Tibial artery (tissue), 4 donors: ENCODE measurements around the gene SLC38A1.

Experiments
- DNase-seq, 2 donors: peaks; one replicate each; pipeline ENCODE4 v3.0.0-alpha.2; 2019
- H3K27ac ChIP-seq, 2 donors: fragments of 200-600 bp; sonication (generic) in 1 of 2; 1 replicate in 1 of 2; 2 replicates in 1 of 2; pipeline ENCODE4 v1.5.1; 2018 to 2019; ENCODE audit warnings: mild to moderate bottlenecking in 1 of 2
- H3K27me3 ChIP-seq, 2 donors: fragments of 200-600 bp; sonication (generic) in 1 of 2; one replicate each; pipeline versions ENCODE4 v1.5.1 to v1.6.0; 2016 to 2019
- H3K36me3 ChIP-seq, 3 donors: fragments of 200-600 bp; sonication (generic) in 2 of 3; one replicate each; pipeline ENCODE4 v1.5.1; 2016 to 2019; ENCODE audit warnings: mild to moderate bottlenecking in 2 of 3
- H3K4me1 ChIP-seq, 4 donors: fragments of 200-600 bp; sonication (generic) in 2 of 4; 1 replicate in 3 of 4; 2 replicates in 1 of 4; pipeline ENCODE4 v1.5.1; 2016 to 2019
- H3K4me3 ChIP-seq, 2 donors: fragments of 200-600 bp; sonication (generic) in 1 of 2; 1 replicate in 1 of 2; 2 replicates in 1 of 2; pipeline ENCODE4 v1.5.1; 2018 to 2019; ENCODE audit warnings: mild to moderate bottlenecking in 2 of 2
- H3K9me3 ChIP-seq, 3 donors: fragments of 200-600 bp; sonication (generic) in 1 of 3; one replicate each; pipeline ENCODE4 v1.5.1; 2016 to 2019
- CTCF ChIP-seq, 2 experiments: fragments of 200-600 bp in 1 of 2; fragments of 450-650 bp in 1 of 2; IDR thresholded peaks; one replicate each; pipeline ENCODE4 v1.5.1; 2017 to 2019; ENCODE audit warnings: antibody characterized with exemption in 2 of 2, mild to moderate bottlenecking in 1 of 2, moderate library complexity in 1 of 2
- intact Hi-C: fragments of 100-400 bp; cut with DNase I; formaldehyde crosslinking; loops from one replicate; pipeline ENCODE4 v1.15.0; 2023; ENCODE audit warnings: low total_unique reads

Gene SLC38A1

GRCh38 chr12:46268583-46269428, at the start of gene SLC38A1:
TSS of gene SLC38A1 (minus strand) at chr12:46269043. CDS start at chr12:46239800, 29,243 bp downstream.
- H3K9me3 ChIP-seq, result no peaks in the 10 kb centered on the region
- peak; percentile 86 to 95 for DNase-seq
- intact Hi-C loops, result loop anchor here (5.0 kb wide), 2 partner anchors 103 to 107 kb away; partner anchors contain the start of gene SLC38A2
- peak within 1 kb of the TSS; percentile 70 to 76 for H3K4me3 ChIP-seq
- H3K27ac ChIP-seq, result peak within 1 kb of the TSS; percentile 88 to 91
- no peaks in the 10 kb centered on the region for H3K36me3 ChIP-seq
- peaks cover 0 to 34% (median 14%) of the 10 kb centered on the region in 4 donors for H3K4me1 ChIP-seq
- H3K27me3 ChIP-seq, result no peaks in the 10 kb centered on the region
- TF ChIP-seq CTCF (IDR thresholded peaks at IDR 0.05), result no peak

DNA sequence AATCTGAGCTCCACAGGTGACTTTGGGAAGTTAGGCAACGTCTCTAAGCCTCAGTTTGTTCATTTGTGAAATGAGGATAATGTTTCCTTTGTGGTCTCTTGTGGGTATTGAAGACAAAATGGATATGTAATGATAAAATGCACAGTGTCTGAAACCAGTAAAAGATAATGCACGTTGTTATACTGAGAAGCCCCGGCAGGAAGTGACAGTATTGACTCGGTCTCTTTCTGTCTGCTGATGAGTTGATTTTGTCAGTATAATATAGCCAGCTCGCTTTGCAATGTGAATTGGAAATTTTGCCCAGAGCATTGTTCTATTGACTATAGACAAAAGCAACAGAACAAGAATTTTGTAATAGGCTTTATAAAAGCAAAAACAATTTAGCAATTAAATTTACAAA, 49.2 kb upstream of the SLC38A1 start:
- H3K4me1 ChIP-seq, result no peaks in the 10 kb centered on the region
- H3K27ac ChIP-seq, result no peak overlapping the region
- no peak for TF ChIP-seq CTCF (IDR thresholded peaks at IDR 0.05)

DNA sequence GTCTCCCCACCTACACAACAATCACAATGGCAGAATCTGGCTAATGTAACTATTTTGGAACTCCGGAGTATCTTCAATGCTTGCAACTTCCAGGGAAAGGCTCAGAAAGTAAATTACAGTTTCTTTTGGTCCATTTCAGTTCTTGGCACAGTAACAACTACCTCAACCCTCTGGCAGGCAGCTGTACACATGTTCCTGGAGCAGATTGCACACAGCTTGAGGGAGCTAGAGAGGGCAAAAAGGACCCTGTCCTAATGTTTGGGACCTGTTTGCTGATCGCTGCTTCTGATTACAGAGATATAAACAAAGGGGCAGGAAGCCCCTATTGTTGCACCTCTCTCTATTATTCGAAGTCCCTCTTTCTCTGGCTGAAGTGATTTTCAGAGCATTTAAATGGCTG, 35.2 kb upstream of the SLC38A1 start:
- no peak for DNase-seq
- intact Hi-C loops, result loop anchor here (10.0 kb wide), 1 partner anchor 179 kb away; no protein-coding TSS in a partner anchor
- no peak overlapping the region for H3K4me3 ChIP-seq
- no peak for TF ChIP-seq CTCF (IDR thresholded peaks at IDR 0.05)
- H3K27me3 ChIP-seq, result no peaks in the 10 kb centered on the region
- no peaks in the 10 kb centered on the region for H3K36me3 ChIP-seq
- H3K27ac ChIP-seq, result no peak overlapping the region
- no peaks in the 10 kb centered on the region for H3K9me3 ChIP-seq
- peaks cover 0 to 5% (median 3%) of the 10 kb centered on the region in 4 donors for H3K4me1 ChIP-seq

More for the DNA sequence above, 49.2 kb upstream of the SLC38A1 start:
- intact Hi-C loops, result no loop called here
- no peak overlapping the region for H3K4me3 ChIP-seq
- no peaks in the 10 kb centered on the region for H3K27me3 ChIP-seq
- H3K9me3 ChIP-seq, result no peaks in the 10 kb centered on the region
- no peaks in the 10 kb centered on the region for H3K36me3 ChIP-seq
- DNase-seq, result no peak

DNA sequence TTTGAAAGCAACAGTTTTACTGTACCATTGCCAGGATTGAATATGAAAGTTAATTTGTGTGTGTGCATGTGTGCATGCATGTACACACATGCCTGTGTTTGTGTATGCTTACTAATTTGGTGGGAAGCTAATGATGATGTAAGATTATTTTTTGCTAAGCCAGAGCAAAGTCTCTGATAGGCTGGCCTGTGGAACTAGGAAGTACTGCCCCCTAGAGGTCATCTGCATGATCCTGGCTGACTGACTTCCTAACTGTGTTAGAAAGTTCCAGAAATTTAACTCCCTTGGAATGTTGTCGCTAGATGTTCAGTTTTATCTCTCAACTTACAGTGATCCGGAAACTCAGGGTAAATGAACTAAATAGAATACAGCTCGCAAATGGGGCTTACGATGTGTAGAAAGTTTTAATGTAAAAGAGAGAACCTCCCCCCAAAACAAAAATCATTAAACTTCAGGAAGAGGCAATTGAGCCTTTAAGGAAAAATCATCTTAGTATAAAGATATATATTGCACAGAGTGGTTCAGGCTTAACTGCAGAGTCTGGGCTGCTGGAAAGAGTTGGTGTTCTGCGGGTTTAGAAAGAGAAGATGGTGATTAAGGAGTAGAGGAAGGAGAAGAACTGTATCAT, 34.3 kb upstream of the SLC38A1 start:
- Histone ChIP-seq H3K36me3 (no peaks in the 10 kb centered on the region), H3K4me1 (peaks cover 0 to 5% (median 3%) of the 10 kb centered on the region in 4 donors), H3K27me3 (no peaks in the 10 kb centered on the region), H3K9me3 (no peaks in the 10 kb centered on the region), H3K4me3 (no peak overlapping the region), H3K27ac (no peak overlapping the region)
- intact Hi-C loops, result loop anchor here (10.0 kb wide), 1 partner anchor 178 kb away; no protein-coding TSS in a partner anchor
- no peak for DNase-seq
- TF ChIP-seq CTCF (IDR thresholded peaks at IDR 0.05), result peak; percentile 45 to 60

- TF ChIP-seq CTCF (IDR thresholded peaks at IDR 0.05), result no peak
- H3K4me1 ChIP-seq, result peaks cover 0 to 5% (median 3%) of the 10 kb centered on the region in 4 donors
- intact Hi-C loops, result loop anchor here (10.0 kb wide), 1 partner anchor 176 kb away; no protein-coding TSS in a partner anchor
Observed at GRCh38 chr12:46300910-46301309, 32.1 kb upstream of the SLC38A1 start.

More at GRCh38 chr12:46300910-46301309, 32.1 kb upstream of the SLC38A1 start:
- Histone ChIP-seq H3K27me3 (no peaks in the 10 kb centered on the region), H3K27ac (no peak overlapping the region), H3K9me3 (no peaks in the 10 kb centered on the region), H3K4me3 (no peak overlapping the region), H3K36me3 (no peaks in the 10 kb centered on the region)
- DNase-seq, result no peak
